Spleen (tissue), 7 donors: ENCODE data around the gene MICALL2.

Source experiments
- POLR2A ChIP-seq, 3 donors: fragments of 450-650 bp; IDR thresholded peaks; one replicate each; pipeline ENCODE4 v1.5.1; 2017; ENCODE audit warnings: antibody characterized with exemption in 3 of 3, mild to moderate bottlenecking in 1 of 3
- TF ChIP-seq, protein P1 (sequence below), 11 experiments: fragments of 200-600 bp in 7 of 11; fragments of 450-650 bp in 4 of 11; sonication (generic) in 4 of 11; IDR thresholded peaks in 8 of 11; conservative IDR thresholded peaks in 3 of 11; 1 replicate in 7 of 11; 2 replicates in 4 of 11; pipeline versions ENCODE4 v1.4.0 to v1.8.0; 2016 to 2021; ENCODE audit warnings: antibody characterized with exemption in 11 of 11, inconsistent platforms in 4 of 11, mild to moderate bottlenecking in 1 of 11
- donor health status: DM: no; HTN: no; CAD: no; lungs with moderate emphysema.
- donor health status: DM: no; HTN: no; CAD: no.
- donor health status: DM: no; HTN: no; CAD: no.

DNA sequence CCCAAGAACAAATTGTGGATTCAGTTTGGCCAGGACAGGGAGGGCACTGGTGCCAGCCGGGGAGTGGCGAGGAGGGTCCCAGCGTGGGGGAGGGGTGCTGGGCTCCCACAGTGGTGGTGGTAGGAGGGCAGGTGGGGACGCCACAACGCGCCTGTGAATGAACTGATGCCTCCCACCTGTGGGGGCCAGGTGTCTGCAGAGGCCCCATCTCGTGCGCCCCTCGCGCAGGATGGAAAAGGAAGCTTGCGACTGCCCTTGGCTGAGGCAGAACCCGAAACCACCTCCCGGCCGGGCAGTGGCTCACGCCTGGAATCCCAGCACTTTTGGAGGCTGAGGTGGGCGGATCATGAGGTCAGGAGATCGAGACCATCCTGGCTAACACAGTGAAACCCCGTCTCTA is 72.0 kb downstream of the MICALL2 start:
- no peak for TF ChIP-seq POLR2A (IDR thresholded peaks at IDR 0.05)
- TF ChIP-seq, protein P1, sequence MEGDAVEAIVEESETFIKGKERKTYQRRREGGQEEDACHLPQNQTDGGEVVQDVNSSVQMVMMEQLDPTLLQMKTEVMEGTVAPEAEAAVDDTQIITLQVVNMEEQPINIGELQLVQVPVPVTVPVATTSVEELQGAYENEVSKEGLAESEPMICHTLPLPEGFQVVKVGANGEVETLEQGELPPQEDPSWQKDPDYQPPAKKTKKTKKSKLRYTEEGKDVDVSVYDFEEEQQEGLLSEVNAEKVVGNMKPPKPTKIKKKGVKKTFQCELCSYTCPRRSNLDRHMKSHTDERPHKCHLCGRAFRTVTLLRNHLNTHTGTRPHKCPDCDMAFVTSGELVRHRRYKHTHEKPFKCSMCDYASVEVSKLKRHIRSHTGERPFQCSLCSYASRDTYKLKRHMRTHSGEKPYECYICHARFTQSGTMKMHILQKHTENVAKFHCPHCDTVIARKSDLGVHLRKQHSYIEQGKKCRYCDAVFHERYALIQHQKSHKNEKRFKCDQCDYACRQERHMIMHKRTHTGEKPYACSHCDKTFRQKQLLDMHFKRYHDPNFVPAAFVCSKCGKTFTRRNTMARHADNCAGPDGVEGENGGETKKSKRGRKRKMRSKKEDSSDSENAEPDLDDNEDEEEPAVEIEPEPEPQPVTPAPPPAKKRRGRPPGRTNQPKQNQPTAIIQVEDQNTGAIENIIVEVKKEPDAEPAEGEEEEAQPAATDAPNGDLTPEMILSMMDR (IDR thresholded peaks at IDR 0.05 in 8 of 11, conservative IDR thresholded peaks at IDR 0.05 in 3 of 11): no peak
